Calu3 (cell line): ENCODE measurements around the gene TNNI3. TPM values are rescaled to one million over a fixed set of nuclear protein-coding genes. Genes with fewer than 3 reads are reported as not detected.

Source experiments
- BruUV-seq: library from RNA; stranded (reverse); fragments of 400-500 nt; replicated peaks from 2 replicates; lab custom pipeline; 2021; lab: Mats Ljungman, UMichigan
- CTCF ChIA-PET: fragments of 300-600 bp; sonication (Branson Sonifier 250); formaldehyde crosslinking; loops from one replicate; lab custom pipeline; 2022; ENCODE audit warnings: antibody characterized with exemption; lab: Charles Lee
- DNase-seq: peaks from one replicate; pipeline ENCODE4 v3.0.0; 2022
- H3K27ac Mint-ChIP-seq: one replicate; pipeline ENCODE4 v1.8.0; 2022; ENCODE audit warnings: mixed read lengths; ENCODE audit not compliant: unreplicated experiment
- H3K27me3 Mint-ChIP-seq: one replicate; pipeline ENCODE4 v1.8.0; 2022; ENCODE audit warnings: mixed read lengths; ENCODE audit not compliant: unreplicated experiment
- H3K36me3 Mint-ChIP-seq: one replicate; pipeline ENCODE4 v1.8.0; 2022; ENCODE audit warnings: mild to moderate bottlenecking, moderate library complexity, mixed read lengths; ENCODE audit not compliant: insufficient read depth, unreplicated experiment
- H3K4me1 Mint-ChIP-seq: one replicate; pipeline ENCODE4 v1.8.0; 2022; ENCODE audit warnings: mild to moderate bottlenecking, low read depth, mixed read lengths; ENCODE audit not compliant: unreplicated experiment
- H3K4me3 Mint-ChIP-seq: one replicate; pipeline ENCODE4 v1.8.0; 2022; ENCODE audit warnings: mild to moderate bottlenecking, low read depth, moderate library complexity, mixed read lengths; ENCODE audit not compliant: unreplicated experiment
- H3K9me3 Mint-ChIP-seq: one replicate; pipeline ENCODE4 v1.8.0; 2022; ENCODE audit warnings: low read depth, mixed read lengths; ENCODE audit not compliant: unreplicated experiment
- intact Hi-C: fragments of 100-400 bp; cut with micrococcal nuclease; formaldehyde crosslinking; loops from one replicate; pipeline ENCODE4 v1.10.0; 2022; ENCODE audit not compliant: unreplicated experiment
- total RNA-seq: library from RNA; stranded (reverse); gene quantifications from 2 replicates; pipeline ENCODE4 v1.2.3, GENCODE V29; 2022
- TF ChIP-seq, protein P1 (sequence below): fragments of 200-600 bp; IDR thresholded peaks from one replicate; pipeline ENCODE4 v1.8.0; 2022; ENCODE audit warnings: antibody characterized with exemption; ENCODE audit not compliant: unreplicated experiment

TNNI3 gene
- total RNA-seq, 1 experiment from 2014 or later: 1.3 TPM

DNA sequence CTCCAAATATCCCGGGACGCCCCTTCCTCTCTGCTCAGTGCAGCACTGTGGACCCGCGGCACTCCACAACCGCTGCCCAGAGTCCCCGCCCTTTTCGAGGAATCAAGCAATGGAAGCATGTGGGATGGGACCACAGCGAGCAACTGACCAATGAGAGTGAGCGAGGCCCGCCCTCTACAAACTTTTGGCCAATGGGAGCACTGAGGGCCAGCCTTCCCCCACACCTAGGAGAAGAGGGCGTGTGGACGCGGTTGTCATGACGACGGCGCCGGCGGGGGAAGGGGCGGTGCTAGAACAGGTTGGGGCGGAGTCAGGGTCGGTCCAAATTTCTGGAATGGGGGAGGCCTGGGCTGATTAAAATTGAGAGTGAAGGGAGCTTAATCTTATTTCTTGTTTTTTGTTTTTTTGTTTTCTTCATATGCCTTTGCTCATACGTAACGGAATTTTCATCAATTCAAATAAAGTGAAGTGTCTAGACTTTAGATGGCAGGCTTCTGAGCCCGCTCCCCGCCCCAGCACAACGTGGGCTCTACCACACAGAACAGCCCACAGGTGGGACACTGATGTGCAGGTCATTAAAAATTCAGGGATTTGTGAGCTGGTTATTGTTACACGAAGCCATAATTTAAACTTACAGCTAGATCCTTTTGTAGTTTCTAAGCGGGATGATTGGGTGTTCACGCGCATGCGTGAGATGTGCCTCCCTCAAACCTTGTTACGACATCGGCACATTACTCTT lies 9.2 kb upstream of the TNNI3 start, which contains the start of gene DNAAF3:
Gene DNAAF3, minus strand, starts transcription at position 84 of the 739 bp plus-strand sequence. CDS start 200 bp downstream, outside the sequence.
- BruUV-seq: no TSS peak
- Mint-ChIP-seq H3K4me1 (peaks cover 6% of the 10 kb centered on the region), H3K4me3 (peak within 1 kb of the TSS; percentile 84), H3K36me3 (peaks cover 23% of the 10 kb centered on the region), H3K27ac (peak within 1 kb of the TSS; percentile 96), H3K27me3 (peaks cover 22% of the 10 kb centered on the region), H3K9me3 (no peaks in the 10 kb centered on the region)
- intact Hi-C loops: loop anchor here (2.0 kb wide), 1 partner anchor 26 kb away; no protein-coding TSS in a partner anchor
- CTCF ChIA-PET: interaction anchor here (0.5 to 1.9 kb wide), 14 partner anchors 9 to 217 kb away, joined by 3 to 19 read pairs (median 4); partner anchors contain the start of genes HSPBP1, KMT5C, PPP1R12C and PPP6R1
- DNase-seq: peak; percentile 98
- TF ChIP-seq, protein P1, sequence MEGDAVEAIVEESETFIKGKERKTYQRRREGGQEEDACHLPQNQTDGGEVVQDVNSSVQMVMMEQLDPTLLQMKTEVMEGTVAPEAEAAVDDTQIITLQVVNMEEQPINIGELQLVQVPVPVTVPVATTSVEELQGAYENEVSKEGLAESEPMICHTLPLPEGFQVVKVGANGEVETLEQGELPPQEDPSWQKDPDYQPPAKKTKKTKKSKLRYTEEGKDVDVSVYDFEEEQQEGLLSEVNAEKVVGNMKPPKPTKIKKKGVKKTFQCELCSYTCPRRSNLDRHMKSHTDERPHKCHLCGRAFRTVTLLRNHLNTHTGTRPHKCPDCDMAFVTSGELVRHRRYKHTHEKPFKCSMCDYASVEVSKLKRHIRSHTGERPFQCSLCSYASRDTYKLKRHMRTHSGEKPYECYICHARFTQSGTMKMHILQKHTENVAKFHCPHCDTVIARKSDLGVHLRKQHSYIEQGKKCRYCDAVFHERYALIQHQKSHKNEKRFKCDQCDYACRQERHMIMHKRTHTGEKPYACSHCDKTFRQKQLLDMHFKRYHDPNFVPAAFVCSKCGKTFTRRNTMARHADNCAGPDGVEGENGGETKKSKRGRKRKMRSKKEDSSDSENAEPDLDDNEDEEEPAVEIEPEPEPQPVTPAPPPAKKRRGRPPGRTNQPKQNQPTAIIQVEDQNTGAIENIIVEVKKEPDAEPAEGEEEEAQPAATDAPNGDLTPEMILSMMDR: no peak

DNA sequence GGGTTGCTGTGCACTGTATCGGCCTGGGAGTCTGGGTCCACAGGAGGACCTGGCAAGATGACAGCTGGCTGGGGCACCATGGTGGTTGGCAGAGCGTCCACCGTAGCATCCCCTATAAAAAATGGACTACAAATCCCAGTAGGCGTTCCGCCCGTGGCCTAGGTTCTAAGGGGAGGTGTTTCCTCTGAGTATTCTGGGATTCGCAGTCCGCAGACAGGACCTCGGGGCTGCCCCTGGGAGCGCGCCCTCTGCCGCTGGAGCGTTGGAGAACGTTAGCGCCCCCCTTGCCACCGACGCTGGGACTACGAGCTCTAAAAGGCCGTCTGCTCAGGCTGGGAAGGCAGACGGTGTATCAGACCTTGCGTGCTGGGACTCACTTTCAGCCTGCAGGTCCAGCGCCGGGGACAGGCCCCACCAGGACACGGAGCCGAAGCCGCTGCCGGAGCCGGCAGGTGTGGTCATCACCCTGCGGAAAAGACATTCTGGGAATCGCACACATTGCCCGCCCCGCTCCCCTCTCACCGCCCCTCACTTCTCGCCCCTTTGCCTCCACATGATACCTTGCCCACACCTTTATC lies 8.5 kb upstream of the TNNI3 start:
- TF ChIP-seq, protein P1: peak; percentile 66
- Mint-ChIP-seq H3K9me3 (no peaks in the 10 kb centered on the region), H3K27ac (peak overlapping the region; percentile 96), H3K4me3 (peak overlapping the region; percentile 84), H3K4me1 (no peaks in the 10 kb centered on the region), H3K36me3 (peaks cover 21% of the 10 kb centered on the region), H3K27me3 (peaks cover 15% of the 10 kb centered on the region)
- DNase-seq: peak; percentile 94
- CTCF ChIA-PET: interaction anchor here (0.5 to 1.9 kb wide), 11 partner anchors 10 to 173 kb away, joined by 3 to 19 read pairs (median 5); partner anchors contain the start of genes HSPBP1, KMT5C, PPP1R12C and PPP6R1
- no TSS peak for BruUV-seq
- intact Hi-C loops: loop anchor here (2.0 kb wide), 1 partner anchor 25 kb away; no protein-coding TSS in a partner anchor

DNA sequence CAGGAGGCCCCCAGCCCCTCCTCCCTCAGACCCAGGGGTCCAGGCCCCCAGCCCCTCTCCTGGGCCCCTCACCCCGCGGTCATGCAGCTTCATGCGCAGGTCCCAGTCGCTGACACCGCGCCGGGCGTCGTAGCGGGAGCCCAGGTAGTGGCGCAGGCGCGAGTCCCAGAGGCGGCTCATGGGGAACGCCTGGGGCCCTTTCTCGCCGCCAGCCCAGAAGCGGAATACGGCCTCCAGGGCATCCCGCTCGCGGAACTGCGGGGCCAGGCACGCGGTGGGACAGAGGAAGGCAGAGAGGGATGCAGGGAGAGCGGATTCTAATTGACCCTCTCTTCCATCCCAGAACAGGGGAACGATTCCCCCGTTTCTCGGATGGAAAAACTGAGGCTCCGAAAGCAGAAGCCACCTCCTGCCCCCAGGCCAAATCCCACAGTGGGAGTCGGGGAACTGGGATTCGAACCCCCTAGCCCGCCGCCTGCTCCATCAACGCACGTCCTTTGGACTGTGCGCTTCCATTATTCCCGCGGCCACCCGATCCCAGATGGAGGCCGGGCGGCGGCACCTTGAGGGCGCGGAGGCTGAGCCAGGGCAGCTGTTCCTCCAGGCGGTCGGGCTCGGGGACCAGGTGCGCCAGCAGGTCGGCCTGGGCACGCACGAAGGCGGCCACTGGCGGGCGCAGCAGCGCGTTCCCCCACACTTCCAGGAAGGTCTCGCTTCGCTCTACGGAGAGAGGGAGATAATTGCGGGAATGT lies 4.2 kb upstream of the TNNI3 start:
- intact Hi-C loops: no loop called here
- CTCF ChIA-PET: interaction anchor here (1.6 kb wide), 1 partner anchor 10 kb away, joined by 3 read pairs; no protein-coding TSS in a partner anchor
- H3K27me3 Mint-ChIP-seq: peaks cover 23% of the 10 kb centered on the region

More for the DNA sequence above, 4.2 kb upstream of the TNNI3 start:
- no peaks in the 10 kb centered on the region for H3K9me3 Mint-ChIP-seq
- H3K27ac Mint-ChIP-seq: no peak overlapping the region
- TF ChIP-seq, protein P1: no peak
- H3K36me3 Mint-ChIP-seq: peaks cover 51% of the 10 kb centered on the region
- DNase-seq: no peak
- no peak overlapping the region for H3K4me3 Mint-ChIP-seq
- no TSS peak for BruUV-seq
- peaks cover 24% of the 10 kb centered on the region for H3K4me1 Mint-ChIP-seq
